Heart left ventricle (tissue), 16 donors: Measurements from ENCODE around the gene DNASE2B. TPM values are rescaled to one million over a fixed set of nuclear protein-coding genes. Genes with fewer than 3 reads are reported as not detected.

ENCODE experiments used
- ATAC-seq, 4 donors: fragments of 200-7000 bp; cut with Tn5 transposase; one replicate each; pipeline ENCODE4 v1.9.1; 2020 to 2022; ENCODE audit warnings: moderate library complexity in 4 of 4, mild to moderate bottlenecking in 3 of 4, moderate number of reproducible peaks in 1 of 4
- DNase-seq, 5 donors: peaks; one replicate each; pipeline ENCODE4 v3.0.0-alpha.2; 2020
- H3K27ac ChIP-seq, 12 donors: fragments of 200-600 bp; sonication (generic) in 4 of 12; one replicate each; pipeline versions ENCODE4 v1.5.0 to v1.8.0; 2016 to 2022; ENCODE audit warnings: mild to moderate bottlenecking in 2 of 12
- H3K27me3 ChIP-seq, 9 donors: fragments of 200-600 bp; sonication (generic) in 2 of 9; one replicate each; pipeline versions ENCODE4 v1.5.1 to v1.8.0; 2016 to 2022; ENCODE audit warnings: mild to moderate bottlenecking in 3 of 9
- H3K36me3 ChIP-seq, 9 donors: fragments of 200-600 bp; sonication (generic) in 2 of 9; one replicate each; pipeline versions ENCODE4 v1.5.0 to v1.8.0; 2018 to 2022; ENCODE audit warnings: mild to moderate bottlenecking in 2 of 9
- H3K4me1 ChIP-seq, 12 donors: fragments of 200-600 bp; sonication (generic) in 4 of 12; one replicate each; pipeline versions ENCODE4 v1.5.0 to v1.8.0; 2016 to 2022; ENCODE audit warnings: mild to moderate bottlenecking in 3 of 12
- H3K4me3 ChIP-seq, 12 donors: fragments of 200-600 bp; sonication (generic) in 4 of 12; one replicate each; pipeline versions ENCODE4 v1.5.0 to v1.8.0; 2017 to 2022; ENCODE audit warnings: mild to moderate bottlenecking in 9 of 12, moderate library complexity in 4 of 12
- H3K9me3 ChIP-seq, 12 donors: fragments of 200-600 bp; sonication (generic) in 4 of 12; one replicate each; pipeline versions ENCODE4 v1.5.0 to v1.8.0; 2016 to 2022; ENCODE audit warnings: mild to moderate bottlenecking in 1 of 12
- POLR2A ChIP-seq, 2 donors: fragments of 450-650 bp; IDR thresholded peaks; one replicate each; pipeline ENCODE4 v1.6.1; 2017; ENCODE audit warnings: antibody characterized with exemption in 2 of 2, mild to moderate bottlenecking in 2 of 2, moderate library complexity in 2 of 2
- WGBS, 4 donors: extraction: QIAGEN DNeasy Blood & Tissue Kit in 2 of 4; methylation state at CpG; one replicate each; pipeline versions ENCODE4 v1.1.5 to v1.1.7; 2013 to 2018; 5-methylcytosine and 5-hydroxymethylcytosine counted together
- intact Hi-C, 10 donors: fragments of 100-400 bp; cut with DNase I; formaldehyde crosslinking; loops; one replicate each; pipeline versions ENCODE4 v1.11.1 to v1.14.2; 2022
- long read RNA-seq, 3 donors: library from polyadenylated mRNA; unstranded; transcript quantifications; one replicate each; pipeline ENCODE4 v2.0.0, GENCODE V29; 2020 to 2021
- polyA plus RNA-seq, 2 donors: library from polyadenylated mRNA; stranded (reverse); fragments of 200-250 nt; gene quantifications; one replicate each; pipeline ENCODE4 v1.2.3, GENCODE V29; 2013
- total RNA-seq, 9 donors: library from RNA; depleted of rRNA in 2 of 9; stranded (reverse); fragments of >200 nt in 2 of 9; fragmentation: NEBNext Ultra II Directional in 3 of 9; extraction: Animal tissue kit (Norgen Biotek cat#: 25700) in 3 of 9; gene quantifications; one replicate each; pipeline versions ENCODE4 v1.1.0 to v1.2.4, GENCODE V29; 2016 to 2023
- TF ChIP-seq, protein P1 (sequence below), 12 donors: fragments of 200-600 bp; sonication (generic) in 4 of 12; IDR thresholded peaks; one replicate each; pipeline versions ENCODE4 v1.5.0 to v1.8.0; 2018 to 2022; ENCODE audit warnings: antibody characterized with exemption in 12 of 12, mild to moderate bottlenecking in 5 of 12
- donor health status: ischemic (EF 13 %, LVEDD 7.1; RV severe dilation, severe dysfunction).
- donor health status: healthy with polysubstance abuse.
- donor health status: DM: no; HTN: yes; CAD: no.
- donor health status: DM: no; HTN: no; CAD: no.
- donor health status: ischemic (EF 25% LVEDD 6.9; RV normal size, moderate dysfunction).
- donor health status: ischemic (EF 25% LVEDD 5.7; RV mildly dilated, moderate dysfunction).
- donor health status: healthy.
- donor health status: DM: yes; HTN: yes; CAD: no.
- donor health status: ischemic (EF 35%, LVEDD 5.7; RV mildly dilated, moderate dysfunction).
- donor health status: nonischemic (EF 11% LVEDD 7.7; RV severe dilation, severe dysfunction).
- donor health status: DM: yes; HTN: yes; CAD: no.
- donor health status: PGD.
- donor health status: ischemic (EF 29% LVEDD 5.4; RV normal size, mild dysfunction).
- donor health status: nonischemic (EF 23%, LVEDD 6.1; RV moderate dilation, normal function).

The DNASE2B gene, protein sequence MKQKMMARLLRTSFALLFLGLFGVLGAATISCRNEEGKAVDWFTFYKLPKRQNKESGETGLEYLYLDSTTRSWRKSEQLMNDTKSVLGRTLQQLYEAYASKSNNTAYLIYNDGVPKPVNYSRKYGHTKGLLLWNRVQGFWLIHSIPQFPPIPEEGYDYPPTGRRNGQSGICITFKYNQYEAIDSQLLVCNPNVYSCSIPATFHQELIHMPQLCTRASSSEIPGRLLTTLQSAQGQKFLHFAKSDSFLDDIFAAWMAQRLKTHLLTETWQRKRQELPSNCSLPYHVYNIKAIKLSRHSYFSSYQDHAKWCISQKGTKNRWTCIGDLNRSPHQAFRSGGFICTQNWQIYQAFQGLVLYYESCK
- total RNA-seq (under 1 TPM in 1 of 9 donors, not detected in 8; 0.53 TPM), polyA plus RNA-seq (under 1 TPM in 1 of 2 donors, not detected in 1; 0.06 TPM)
- long read RNA-seq, donor 1, result 0 reads
- long read RNA-seq, donor 2, result 0 reads
- long read RNA-seq, donor 3, result 0 reads

DNA sequence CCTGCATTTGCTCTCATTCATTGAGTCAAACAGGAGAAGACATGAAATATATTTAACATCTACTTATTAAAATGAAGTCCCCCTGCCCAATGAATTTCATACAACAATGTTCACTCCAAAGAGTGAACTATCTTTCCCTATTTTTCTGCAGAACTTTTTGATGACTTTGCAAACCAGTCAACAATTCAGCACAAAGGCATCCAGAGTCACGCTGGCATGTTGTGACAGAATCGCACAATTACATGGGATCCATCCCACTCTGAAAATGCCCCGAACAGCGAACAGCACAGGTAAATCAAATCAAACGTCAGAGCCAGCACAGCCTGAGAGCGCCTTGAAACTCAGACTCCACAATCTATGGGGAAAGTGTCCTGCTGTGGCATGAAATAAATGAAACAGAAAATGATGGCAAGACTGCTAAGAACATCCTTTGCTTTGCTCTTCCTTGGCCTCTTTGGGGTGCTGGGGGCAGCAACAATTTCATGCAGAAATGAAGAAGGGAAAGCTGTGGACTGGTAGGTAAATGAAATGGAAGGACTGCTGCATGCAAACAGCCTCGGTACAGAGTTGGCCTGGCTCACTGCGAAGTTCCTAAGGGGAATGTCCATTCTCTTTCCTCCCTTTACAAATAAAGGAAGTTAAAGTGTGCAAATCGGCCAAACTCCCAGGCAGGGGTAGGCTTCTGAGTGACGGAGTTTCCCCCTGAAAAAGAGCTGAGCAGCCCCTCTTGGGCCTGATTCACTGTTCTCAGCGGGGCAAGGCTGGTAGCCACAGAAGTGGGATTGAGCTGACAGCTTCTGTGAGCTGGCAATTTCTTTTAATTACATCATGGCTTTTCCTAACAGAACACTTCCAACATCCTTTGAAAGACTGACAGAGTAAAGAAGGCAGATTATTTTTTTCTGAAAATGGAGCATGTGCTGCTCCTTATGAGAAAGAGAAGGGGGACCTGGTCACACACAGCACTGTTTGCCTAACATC is at the start of gene DNASE2B:
DNASE2B (plus strand) TSS at position 310 of the 981 bp plus-strand sequence; CDS start at position 391, 81 bp downstream.
- intact Hi-C loops, result no loop called here
- Histone ChIP-seq H3K27ac (no peak within 1 kb of the TSS), H3K27me3 (no peaks in the 10 kb centered on the region), H3K4me3 (no peak within 1 kb of the TSS), H3K36me3 (no peaks in the 10 kb centered on the region), H3K9me3 (no peaks in the 10 kb centered on the region), H3K4me1 (no peaks in the 10 kb centered on the region)
- TF ChIP-seq, protein P1, sequence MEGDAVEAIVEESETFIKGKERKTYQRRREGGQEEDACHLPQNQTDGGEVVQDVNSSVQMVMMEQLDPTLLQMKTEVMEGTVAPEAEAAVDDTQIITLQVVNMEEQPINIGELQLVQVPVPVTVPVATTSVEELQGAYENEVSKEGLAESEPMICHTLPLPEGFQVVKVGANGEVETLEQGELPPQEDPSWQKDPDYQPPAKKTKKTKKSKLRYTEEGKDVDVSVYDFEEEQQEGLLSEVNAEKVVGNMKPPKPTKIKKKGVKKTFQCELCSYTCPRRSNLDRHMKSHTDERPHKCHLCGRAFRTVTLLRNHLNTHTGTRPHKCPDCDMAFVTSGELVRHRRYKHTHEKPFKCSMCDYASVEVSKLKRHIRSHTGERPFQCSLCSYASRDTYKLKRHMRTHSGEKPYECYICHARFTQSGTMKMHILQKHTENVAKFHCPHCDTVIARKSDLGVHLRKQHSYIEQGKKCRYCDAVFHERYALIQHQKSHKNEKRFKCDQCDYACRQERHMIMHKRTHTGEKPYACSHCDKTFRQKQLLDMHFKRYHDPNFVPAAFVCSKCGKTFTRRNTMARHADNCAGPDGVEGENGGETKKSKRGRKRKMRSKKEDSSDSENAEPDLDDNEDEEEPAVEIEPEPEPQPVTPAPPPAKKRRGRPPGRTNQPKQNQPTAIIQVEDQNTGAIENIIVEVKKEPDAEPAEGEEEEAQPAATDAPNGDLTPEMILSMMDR (IDR thresholded peaks at IDR 0.05), result no peak
- no peak for TF ChIP-seq POLR2A (IDR thresholded peaks at IDR 0.05)
- DNase-seq (no peak), ATAC-seq (no peak)
- 75 to 88% (median 79%) methylated on average over 11 of the region's 11 CpGs for WGBS, 4 donors

DNA sequence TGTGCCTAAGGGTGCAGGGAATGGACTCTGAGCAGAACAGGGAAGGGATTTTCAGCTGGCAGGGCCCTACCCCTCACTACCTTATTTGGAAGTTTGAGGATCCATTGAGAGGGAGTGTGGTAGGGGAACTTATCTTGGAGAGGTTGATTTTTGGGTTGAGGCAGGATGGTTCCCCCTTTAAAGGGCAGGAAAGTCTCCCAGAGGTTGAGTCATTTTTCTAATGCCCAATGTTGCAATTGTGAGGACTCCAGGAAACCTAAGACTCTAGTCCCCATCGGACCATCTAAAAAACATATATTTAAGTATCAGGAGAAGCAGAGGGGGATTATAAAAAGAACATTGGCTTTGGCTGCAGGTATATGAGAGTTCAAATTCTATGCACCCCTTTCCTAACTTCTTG is 49.5 kb upstream of the DNASE2B start:
- WGBS, 4 donors, result 88 to 100% (median 96%) methylated on average over 1 of the region's 1 CpG
- Histone ChIP-seq H3K4me1 (no peaks in the 10 kb centered on the region), H3K27me3 (no peaks in the 10 kb centered on the region), H3K36me3 (no peaks in the 10 kb centered on the region), H3K4me3 (no peak overlapping the region), H3K9me3 (no peaks in the 10 kb centered on the region), H3K27ac (no peak overlapping the region)
- intact Hi-C loops, result no loop called here
- DNase-seq, result no peak
- TF ChIP-seq, protein P1 (IDR thresholded peaks at IDR 0.05), result no peak
- no peak for TF ChIP-seq POLR2A (IDR thresholded peaks at IDR 0.05)
- ATAC-seq, result no peak

DNA sequence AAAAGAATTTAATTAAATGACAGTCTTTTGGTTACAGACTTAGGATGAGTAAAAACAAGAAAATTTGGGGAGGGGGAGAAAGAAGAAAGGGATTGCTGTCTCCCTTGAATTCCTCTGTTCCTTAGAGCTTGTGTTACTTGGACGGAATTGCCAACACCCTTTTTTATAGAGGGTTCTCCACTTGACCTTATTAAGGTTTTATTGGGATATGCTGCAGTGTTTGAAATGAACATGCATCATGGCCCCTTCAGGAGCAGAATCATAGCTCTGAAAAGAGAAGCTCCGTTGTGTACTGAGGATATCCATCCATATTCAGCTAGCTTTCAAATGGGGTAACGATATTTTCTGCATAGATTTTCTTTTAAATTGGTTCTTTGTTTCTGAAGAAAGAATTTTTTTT is 48.2 kb upstream of the DNASE2B start:
- H3K4me3 ChIP-seq, result no peak overlapping the region
- H3K9me3 ChIP-seq, result no peaks in the 10 kb centered on the region
- DNase-seq (no peak), ATAC-seq (no peak)
- H3K36me3 ChIP-seq, result no peaks in the 10 kb centered on the region
- no peak overlapping the region for H3K27ac ChIP-seq
- intact Hi-C loops, result no loop called here
- H3K4me1 ChIP-seq, result no peaks in the 10 kb centered on the region
- no peaks in the 10 kb centered on the region for H3K27me3 ChIP-seq
- WGBS, 4 donors, result 56 to 64% (median 60%) methylated on average over 3 of the region's 3 CpGs
- TF ChIP-seq, protein P1 (IDR thresholded peaks at IDR 0.05), result no peak
- no peak for TF ChIP-seq POLR2A (IDR thresholded peaks at IDR 0.05)

DNA sequence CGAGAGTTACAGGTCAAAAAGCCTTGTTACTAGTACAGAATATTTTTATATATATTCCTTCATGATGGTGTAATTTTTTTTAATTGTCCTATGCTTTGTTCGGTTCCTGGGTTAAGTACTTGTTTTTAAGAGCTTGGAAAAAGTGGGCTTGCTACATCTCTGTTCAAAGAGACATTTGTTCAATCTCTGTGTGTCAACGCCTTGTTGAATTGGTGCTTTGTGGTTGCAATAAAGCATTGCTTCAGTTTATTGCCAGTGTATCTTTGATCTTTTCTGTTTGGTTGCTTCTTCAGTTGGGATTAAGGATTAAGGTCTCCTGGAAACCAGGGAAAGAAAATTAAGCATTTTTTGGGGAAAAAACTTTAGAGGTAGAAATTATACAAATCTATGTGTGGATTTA is 47.7 kb upstream of the DNASE2B start:
- DNase-seq, result no peak
- Histone ChIP-seq H3K4me1 (no peaks in the 10 kb centered on the region), H3K4me3 (no peak overlapping the region), H3K27me3 (no peaks in the 10 kb centered on the region), H3K9me3 (no peaks in the 10 kb centered on the region), H3K27ac (no peak overlapping the region), H3K36me3 (no peaks in the 10 kb centered on the region)
- TF ChIP-seq POLR2A (IDR thresholded peaks at IDR 0.05), result no peak
- TF ChIP-seq, protein P1 (IDR thresholded peaks at IDR 0.05), result no peak
- intact Hi-C loops, result no loop called here
- ATAC-seq, result no peak
- WGBS, 4 donors, result 79 to 83% (median 82%) methylated on average over 3 of the region's 3 CpGs
